ENCODE data around the gene TMEM209.

TMEM209 gene

GRCh38 chr7:130149281-130150139 lies 55.7 kb downstream of the TMEM209 start:
- Histone ChIP-seq H3K27me3 (ENCODE audit: insufficient read depth, poor library complexity, severe bottlenecking) (no peaks in the 10 kb centered on the region), H3K27ac (replicated peaks) (no peak overlapping the region; the same call in 1 of the 2 replicates), H3K4me3 (replicated peaks; ENCODE audit: insufficient read depth, low read length) (no peak overlapping the region)
- TF ChIP-seq SPI1 (IDR thresholded peaks at IDR 0.05; ENCODE audit: borderline replicate concordance, low read depth) (peak; percentile 45; the same call in 1 of the 2 replicates), POLR2AphosphoS5 (IDR thresholded peaks at IDR 0.05; ENCODE audit: low read depth) (no peak)
- peak in 1 of 2 experiments; percentile 39 for DNase-seq (ENCODE audit: low read depth in 1 of 2, low spot score in 1 of 2)

DNA sequence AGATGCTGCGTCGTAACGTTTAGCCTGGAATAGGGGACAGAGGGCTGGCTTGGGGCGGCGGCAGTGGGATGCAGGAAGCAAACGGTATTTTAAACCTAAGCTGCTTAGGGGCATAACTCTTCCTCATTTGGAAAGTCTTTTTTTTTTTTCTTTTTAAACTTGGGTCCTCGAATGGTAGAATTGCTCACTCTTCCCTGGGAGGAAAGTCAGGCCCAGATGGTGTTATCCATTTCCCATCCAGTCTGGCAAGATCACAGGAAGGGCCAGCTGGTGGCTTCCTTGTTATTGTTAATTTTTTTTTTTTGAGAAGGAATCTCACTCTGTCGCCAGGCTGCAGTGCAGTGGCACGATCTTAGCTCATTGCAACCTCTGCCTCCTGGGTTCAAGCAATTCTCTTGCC lies 56.6 kb downstream of the TMEM209 start:
- TF ChIP-seq SPI1 (IDR thresholded peaks at IDR 0.05; ENCODE audit: borderline replicate concordance, low read depth): no peak
- TF ChIP-seq REST (IDR thresholded peaks at IDR 0.05; ENCODE audit: insufficient replicate concordance, low read depth): no peak
- TF ChIP-seq, protein P1, sequence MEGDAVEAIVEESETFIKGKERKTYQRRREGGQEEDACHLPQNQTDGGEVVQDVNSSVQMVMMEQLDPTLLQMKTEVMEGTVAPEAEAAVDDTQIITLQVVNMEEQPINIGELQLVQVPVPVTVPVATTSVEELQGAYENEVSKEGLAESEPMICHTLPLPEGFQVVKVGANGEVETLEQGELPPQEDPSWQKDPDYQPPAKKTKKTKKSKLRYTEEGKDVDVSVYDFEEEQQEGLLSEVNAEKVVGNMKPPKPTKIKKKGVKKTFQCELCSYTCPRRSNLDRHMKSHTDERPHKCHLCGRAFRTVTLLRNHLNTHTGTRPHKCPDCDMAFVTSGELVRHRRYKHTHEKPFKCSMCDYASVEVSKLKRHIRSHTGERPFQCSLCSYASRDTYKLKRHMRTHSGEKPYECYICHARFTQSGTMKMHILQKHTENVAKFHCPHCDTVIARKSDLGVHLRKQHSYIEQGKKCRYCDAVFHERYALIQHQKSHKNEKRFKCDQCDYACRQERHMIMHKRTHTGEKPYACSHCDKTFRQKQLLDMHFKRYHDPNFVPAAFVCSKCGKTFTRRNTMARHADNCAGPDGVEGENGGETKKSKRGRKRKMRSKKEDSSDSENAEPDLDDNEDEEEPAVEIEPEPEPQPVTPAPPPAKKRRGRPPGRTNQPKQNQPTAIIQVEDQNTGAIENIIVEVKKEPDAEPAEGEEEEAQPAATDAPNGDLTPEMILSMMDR (IDR thresholded peaks at IDR 0.05; ENCODE audit: insufficient read depth, low read length): no peak
- no peak for TF ChIP-seq GABPA (IDR thresholded peaks at IDR 0.05; ENCODE audit: low read depth)
- no peak for TF ChIP-seq POLR2AphosphoS5 (IDR thresholded peaks at IDR 0.05; ENCODE audit: low read depth)
- H3K4me3 ChIP-seq (replicated peaks; ENCODE audit: insufficient read depth, low read length): no peak overlapping the region
- no peak for DNase-seq (ENCODE audit: low read depth in 1 of 2, low spot score in 1 of 2)

DNA sequence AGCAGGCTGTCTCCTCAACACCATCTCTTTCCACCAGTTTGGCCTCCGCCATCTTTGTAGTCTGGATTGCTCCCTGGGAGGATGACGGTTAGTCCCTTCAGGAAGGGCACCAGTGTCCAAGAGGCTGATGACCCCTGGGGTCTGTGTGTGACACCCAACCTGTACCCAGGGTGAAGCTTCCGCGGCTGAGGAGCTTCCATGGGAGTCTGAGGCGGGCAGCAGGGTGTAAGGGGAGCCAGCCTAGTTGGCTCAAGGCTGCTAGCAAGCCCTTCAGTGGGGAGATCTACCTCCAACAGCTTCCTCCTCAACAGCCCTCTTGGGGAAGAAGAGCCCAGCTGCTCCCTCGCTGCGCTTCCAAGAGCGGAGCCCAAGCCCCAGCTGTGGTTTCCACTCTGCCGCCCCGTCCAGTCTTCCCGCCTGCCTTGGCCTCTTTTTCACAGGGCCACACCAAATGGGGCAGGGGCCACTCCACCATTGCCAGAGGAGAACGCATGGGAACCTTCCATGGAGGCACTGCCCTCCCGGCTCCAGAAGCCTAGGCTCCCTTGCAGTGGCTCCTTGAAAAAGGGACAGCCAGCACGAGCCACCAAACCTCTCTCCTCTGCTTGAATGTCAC lies 57.4 kb downstream of the TMEM209 start:
- Histone ChIP-seq H3K27ac (replicated peaks) (no peak overlapping the region), H3K4me3 (replicated peaks; ENCODE audit: insufficient read depth, low read length) (no peak overlapping the region), H3K27me3 (ENCODE audit: insufficient read depth, poor library complexity, severe bottlenecking) (no peaks in the 10 kb centered on the region)
- DNase-seq (ENCODE audit: low read depth in 1 of 2, low spot score in 1 of 2): no peak
- TF ChIP-seq GABPA (IDR thresholded peaks at IDR 0.05; ENCODE audit: low read depth) (no peak), POLR2AphosphoS5 (IDR thresholded peaks at IDR 0.05; ENCODE audit: low read depth) (no peak), SPI1 (IDR thresholded peaks at IDR 0.05; ENCODE audit: borderline replicate concordance, low read depth) (no peak), REST (IDR thresholded peaks at IDR 0.05; ENCODE audit: insufficient replicate concordance, low read depth) (no peak)
- TF ChIP-seq, protein P1 (IDR thresholded peaks at IDR 0.05; ENCODE audit: insufficient read depth, low read length): no peak

More for the DNA sequence above, 56.6 kb downstream of the TMEM209 start:
- H3K27ac ChIP-seq (replicated peaks): no peak overlapping the region
- no peaks in the 10 kb centered on the region for H3K27me3 ChIP-seq (ENCODE audit: insufficient read depth, poor library complexity, severe bottlenecking)

- no peak overlapping the region for H3K4me3 ChIP-seq (replicated peaks; ENCODE audit: insufficient read depth, low read length)
- TF ChIP-seq POLR2AphosphoS5 (IDR thresholded peaks at IDR 0.05; ENCODE audit: low read depth) (no peak), REST (IDR thresholded peaks at IDR 0.05; ENCODE audit: insufficient replicate concordance, low read depth) (no peak), GABPA (IDR thresholded peaks at IDR 0.05; ENCODE audit: low read depth) (no peak), SPI1 (IDR thresholded peaks at IDR 0.05; ENCODE audit: borderline replicate concordance, low read depth) (no peak)
- TF ChIP-seq, protein P1 (IDR thresholded peaks at IDR 0.05; ENCODE audit: insufficient read depth, low read length): no peak
- no peak for DNase-seq (ENCODE audit: low read depth in 1 of 2, low spot score in 1 of 2)
- H3K27ac ChIP-seq (replicated peaks): no peak overlapping the region
- H3K27me3 ChIP-seq (ENCODE audit: insufficient read depth, poor library complexity, severe bottlenecking): no peaks in the 10 kb centered on the region
Observed at GRCh38 chr7:130146693-130147405, 58.4 kb downstream of the TMEM209 start.

All from HL-60 (cell line).